ENCODE measurements around the gene C16orf87. TPM values are rescaled to one million over a fixed set of nuclear protein-coding genes. Genes with fewer than 3 reads are reported as not detected.

C16orf87 gene
- total and polyA plus RNA-seq, 5 experiments from 2014 or later = 4.9 to 8.5 (median 5.7) TPM

- peaks cover 0 to 2% (median 0%) of the 10 kb centered on the region in 9 donors for H3K9me3 Mint-ChIP-seq
- no peak for DNase-seq
- POLR2A ChIA-PET = interaction anchor here (0.7 kb wide), 1 partner anchor 45 kb away, joined by 3 read pairs; no protein-coding TSS in a partner anchor
- H3K36me3 Mint-ChIP-seq = peaks cover 0 to under 1% (median 0%) of the 10 kb centered on the region in 3 donors
- H3K4me3 Mint-ChIP-seq = no peak overlapping the region
- no peak for ATAC-seq
- H3K4me1 Mint-ChIP-seq = peaks cover 0 to 18% (median 0%) of the 10 kb centered on the region in 4 donors
- no peaks in the 10 kb centered on the region for H3K27me3 Mint-ChIP-seq
- peak overlapping the region in 2 of 10 donors; percentile 11 to 39 for H3K27ac Mint-ChIP-seq
These were observed 5.9 kb upstream of the C16orf87 start for GRCh38 chr16:46836534-46837530.

- DNase-seq = no peak
- Mint-ChIP-seq H3K27ac (no peak overlapping the region), H3K27me3 (no peaks in the 10 kb centered on the region), H3K9me3 (no peaks in the 10 kb centered on the region), H3K4me3 (no peak overlapping the region), H3K4me1 (peaks cover 13 to 37% (median 17%) of the 10 kb centered on the region in 4 donors), H3K36me3 (no peaks in the 10 kb centered on the region)
- ATAC-seq = no peak
- POLR2A ChIA-PET = no interaction called here
These were observed 2.5 kb upstream of the C16orf87 start for GRCh38 chr16:46833460-46833800.

GRCh38 chr16:46832757-46833459, 1.9 kb upstream of the C16orf87 start:
- POLR2A ChIA-PET = interaction anchor here (1.3 kb wide), 1 partner anchor 140 kb away, joined by 3 read pairs; no protein-coding TSS in a partner anchor
- no peak overlapping the region for H3K4me3 Mint-ChIP-seq

DNA sequence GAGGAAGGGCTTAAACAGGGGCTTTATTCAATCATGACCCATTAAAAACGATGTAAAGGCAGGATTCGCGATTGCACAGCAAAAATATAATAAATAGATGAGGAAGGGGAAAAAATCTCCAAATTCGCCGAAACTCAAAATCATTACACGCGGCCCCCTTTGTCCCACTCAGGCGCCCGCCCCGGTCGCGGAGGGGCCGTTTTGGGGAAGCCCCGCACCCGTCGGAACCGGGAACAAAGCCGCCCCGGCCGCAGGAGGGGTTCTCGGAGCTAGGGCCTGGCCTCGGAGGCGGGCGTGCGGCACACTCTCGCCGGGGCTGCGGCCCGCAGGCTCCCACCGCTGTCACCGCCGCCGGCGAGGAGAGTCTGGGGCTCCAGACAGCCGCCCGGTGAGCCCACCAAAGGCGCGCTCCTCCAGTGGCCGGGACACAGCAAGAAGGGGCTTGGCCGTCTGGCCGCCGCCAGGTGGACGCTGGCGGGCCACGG, 521 bp downstream of the C16orf87 start:
- POLR2A ChIA-PET = interaction anchor here (0.6 to 1.5 kb wide), 5 partner anchors 9 to 143 kb away, joined by 3 to 8 read pairs (median 4); partner anchors contain the start of gene DNAJA2
- Mint-ChIP-seq H3K4me3 (peak overlapping the region; percentile 84 to 98 (median 94)), H3K9me3 (no peaks in the 10 kb centered on the region), H3K27me3 (no peaks in the 10 kb centered on the region), H3K36me3 (peaks cover 0 to 2% (median 0%) of the 10 kb centered on the region in 3 donors), H3K4me1 (peaks cover 15 to 43% (median 21%) of the 10 kb centered on the region in 4 donors), H3K27ac (peak overlapping the region; percentile 85 to 97 (median 92))
- ATAC-seq (peak; percentile 13 to 39), DNase-seq (peak in 5 of 10 donors; percentile 5 to 37 (median 24))

More at GRCh38 chr16:46832757-46833459, 1.9 kb upstream of the C16orf87 start:
- no peak overlapping the region for H3K27ac Mint-ChIP-seq
- no peak for DNase-seq
- H3K9me3 Mint-ChIP-seq = no peaks in the 10 kb centered on the region
- H3K36me3 Mint-ChIP-seq = no peaks in the 10 kb centered on the region
- no peaks in the 10 kb centered on the region for H3K27me3 Mint-ChIP-seq
- peaks cover 13 to 40% (median 18%) of the 10 kb centered on the region in 4 donors for H3K4me1 Mint-ChIP-seq
- ATAC-seq = no peak

GRCh38 chr16:46828943-46829342, 2.0 kb downstream of the C16orf87 start:
- H3K27ac Mint-ChIP-seq = peak overlapping the region in 7 of 10 donors; percentile 17 to 66 (median 35)
- H3K36me3 Mint-ChIP-seq = peaks cover 0 to 3% (median 0%) of the 10 kb centered on the region in 3 donors
- H3K4me3 Mint-ChIP-seq = peak overlapping the region; percentile 21 to 97 (median 58)
- POLR2A ChIA-PET = no interaction called here
- ATAC-seq (no peak), DNase-seq (no peak)
- H3K9me3 Mint-ChIP-seq = no peaks in the 10 kb centered on the region
- no peaks in the 10 kb centered on the region for H3K27me3 Mint-ChIP-seq
- H3K4me1 Mint-ChIP-seq = peaks cover 17 to 35% (median 23%) of the 10 kb centered on the region in 4 donors

DNA sequence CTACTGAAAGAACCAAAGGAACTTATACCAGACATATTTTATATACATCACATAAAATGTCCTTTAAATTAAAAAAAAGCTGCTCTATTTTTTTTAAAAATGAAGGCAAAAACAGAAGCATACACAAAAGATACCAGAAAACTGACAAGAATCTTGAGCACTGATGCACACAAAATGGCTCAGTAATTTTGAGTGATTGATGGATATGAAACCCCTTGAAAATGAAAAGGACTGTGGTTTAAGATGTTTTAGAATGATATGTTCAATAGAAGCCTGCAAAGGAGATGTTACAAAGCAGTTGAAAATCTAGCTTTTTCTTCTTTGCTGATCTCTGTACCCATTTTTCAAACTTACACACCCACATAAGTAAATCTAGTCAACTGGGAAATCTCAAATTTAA, 2.7 kb downstream of the C16orf87 start:
- peaks cover 17 to 38% (median 23%) of the 10 kb centered on the region in 4 donors for H3K4me1 Mint-ChIP-seq
- ATAC-seq (no peak), DNase-seq (no peak)
- H3K27ac Mint-ChIP-seq = no peak overlapping the region
- peaks cover 0 to 9% (median 3%) of the 10 kb centered on the region in 3 donors for H3K36me3 Mint-ChIP-seq
- no peaks in the 10 kb centered on the region for H3K9me3 Mint-ChIP-seq
- H3K27me3 Mint-ChIP-seq = no peaks in the 10 kb centered on the region
- POLR2A ChIA-PET = interaction anchor here (1.2 kb wide), 1 partner anchor 56 kb away, joined by 3 read pairs; the partner anchor contains the start of gene GPT2
- peak overlapping the region in 1 of 10 donors; percentile 7 for H3K4me3 Mint-ChIP-seq

DNA sequence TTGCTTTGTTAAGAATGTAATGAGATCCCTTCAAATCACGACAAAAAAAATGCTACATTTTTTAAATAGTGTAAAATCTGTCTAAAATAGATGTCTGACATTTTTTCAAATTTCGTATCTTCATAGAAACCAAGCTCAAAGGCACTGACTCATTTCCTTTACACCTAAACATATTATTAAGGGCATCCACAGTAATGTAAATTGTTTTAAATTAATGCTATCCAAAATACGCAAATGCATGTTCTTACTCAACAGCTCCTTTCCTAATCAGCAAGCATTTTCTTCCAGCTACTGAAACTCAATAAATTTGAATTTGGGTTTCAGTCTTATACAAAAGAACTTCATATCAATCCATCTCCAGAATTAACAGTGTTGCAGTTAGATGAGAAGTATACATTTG, 4.3 kb downstream of the C16orf87 start:
- POLR2A ChIA-PET = no interaction called here
- Mint-ChIP-seq H3K4me1 (peaks cover 17 to 38% (median 23%) of the 10 kb centered on the region in 4 donors), H3K27me3 (no peaks in the 10 kb centered on the region), H3K4me3 (no peak overlapping the region), H3K9me3 (no peaks in the 10 kb centered on the region), H3K27ac (peak overlapping the region in 3 of 10 donors; percentile 24 to 53 (median 45)), H3K36me3 (peaks cover 0 to 9% (median 3%) of the 10 kb centered on the region in 3 donors)
- DNase-seq (no peak), ATAC-seq (no peak)

- Mint-ChIP-seq H3K27me3 (no peaks in the 10 kb centered on the region), H3K4me3 (no peak overlapping the region), H3K4me1 (peaks cover 5 to 18% (median 11%) of the 10 kb centered on the region in 4 donors), H3K36me3 (peaks cover 0 to 9% (median 3%) of the 10 kb centered on the region in 3 donors), H3K27ac (no peak overlapping the region), H3K9me3 (no peaks in the 10 kb centered on the region)
- POLR2A ChIA-PET = interaction anchor here (1.2 kb wide), 1 partner anchor 9 kb away, joined by 3 read pairs; the partner anchor contains the start of gene C16orf87
- DNase-seq = no peak
- no peak for ATAC-seq
These were observed 8.7 kb downstream of the C16orf87 start for GRCh38 chr16:46822270-46822669.

DNA sequence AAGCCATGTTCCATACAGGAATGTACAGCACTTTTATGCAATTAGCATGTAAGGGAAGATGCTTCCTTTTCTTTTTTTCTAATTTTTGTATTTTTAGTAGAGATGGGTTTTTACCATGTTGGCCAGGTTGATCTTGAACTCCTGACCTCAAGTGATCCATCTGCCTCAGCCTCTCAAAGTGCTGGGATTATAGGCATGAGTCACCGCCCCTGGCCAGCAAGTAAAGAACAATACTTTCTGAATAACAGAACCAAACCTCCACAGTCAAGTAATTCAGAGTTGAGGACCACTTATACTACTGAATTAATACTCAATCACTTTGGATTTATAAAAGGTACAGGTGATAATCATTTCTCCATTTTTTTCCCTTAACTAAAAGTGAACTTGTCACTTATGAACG, 13.0 kb downstream of the C16orf87 start:
- no peak overlapping the region for H3K4me3 Mint-ChIP-seq
- peaks cover 14 to 36% (median 32%) of the 10 kb centered on the region in 4 donors for H3K4me1 Mint-ChIP-seq
- H3K27ac Mint-ChIP-seq = no peak overlapping the region
- H3K9me3 Mint-ChIP-seq = peaks cover 0 to 4% (median 0%) of the 10 kb centered on the region in 9 donors
- POLR2A ChIA-PET = no interaction called here
- DNase-seq (no peak), ATAC-seq (no peak)
- no peaks in the 10 kb centered on the region for H3K27me3 Mint-ChIP-seq
- H3K36me3 Mint-ChIP-seq = peaks cover 6 to 14% (median 8%) of the 10 kb centered on the region in 3 donors

GRCh38 chr16:46814790-46815189, 16.2 kb downstream of the C16orf87 start:
- peaks cover 6 to 14% (median 10%) of the 10 kb centered on the region in 3 donors for H3K36me3 Mint-ChIP-seq
- peaks cover 14 to 42% (median 38%) of the 10 kb centered on the region in 4 donors for H3K4me1 Mint-ChIP-seq
- DNase-seq = no peak
- POLR2A ChIA-PET = no interaction called here
- peaks cover 0 to 4% (median 0%) of the 10 kb centered on the region in 9 donors for H3K9me3 Mint-ChIP-seq
- ATAC-seq = no peak
- H3K27me3 Mint-ChIP-seq = no peaks in the 10 kb centered on the region
- peak overlapping the region in 1 of 10 donors; percentile 31 for H3K4me3 Mint-ChIP-seq
- no peak overlapping the region for H3K27ac Mint-ChIP-seq

DNA sequence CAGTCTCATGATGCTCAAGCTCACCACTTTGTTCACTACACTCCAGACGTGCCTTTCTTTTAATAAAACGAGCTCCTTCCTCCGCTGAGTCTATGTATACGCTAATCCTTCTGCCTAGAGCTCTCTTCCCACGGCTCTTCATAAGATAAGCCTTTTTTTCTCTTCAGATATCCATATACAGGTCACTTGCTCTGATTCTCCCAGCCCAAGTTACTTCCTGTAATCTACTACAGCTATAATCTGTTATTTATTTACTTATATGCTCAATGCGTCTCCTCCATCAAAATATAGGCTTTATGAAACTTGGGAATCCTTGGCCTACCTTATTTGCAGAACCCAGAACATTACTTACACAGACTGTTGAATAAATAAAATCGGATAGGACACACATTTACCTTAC, 17.4 kb downstream of the C16orf87 start:
- Mint-ChIP-seq H3K36me3 (peaks cover 6 to 16% (median 10%) of the 10 kb centered on the region in 3 donors), H3K4me1 (peaks cover 14 to 44% (median 33%) of the 10 kb centered on the region in 4 donors), H3K27me3 (no peaks in the 10 kb centered on the region), H3K9me3 (peaks cover 0 to 4% (median 0%) of the 10 kb centered on the region in 9 donors), H3K27ac (no peak overlapping the region), H3K4me3 (no peak overlapping the region)
- POLR2A ChIA-PET = interaction anchor here (0.7 kb wide), 1 partner anchor 17 kb away, joined by 4 read pairs; no protein-coding TSS in a partner anchor
- DNase-seq (no peak), ATAC-seq (no peak)
